ENCODE data around the gene FBXO46. TPM values are rescaled to one million over a fixed set of nuclear protein-coding genes. Genes with fewer than 3 reads are reported as not detected.

The FBXO46 gene
- total and polyA plus RNA-seq, 2 of the 13 experiments (the other 11 are each of a cell fraction or from before 2014, with no cell fraction given), result 6.2 to 6.4 TPM

- TF ChIP-seq AHDC1 (CRISPR knock-in tag; IDR thresholded peaks at IDR 0.05; ENCODE audit: borderline replicate concordance) (no peak), SAFB2 (CRISPR knock-in tag; IDR thresholded peaks at IDR 0.05; ENCODE audit: borderline replicate concordance, low read depth) (no peak), HBP1 (CRISPR knock-in tag; IDR thresholded peaks at IDR 0.05; ENCODE audit: low read depth) (peak; percentile 30; the same call in 1 of the 2 replicates), JUN (CRISPR knock-in tag; IDR thresholded peaks at IDR 0.05) (no peak), KIAA2018 (CRISPR knock-in tag; IDR thresholded peaks at IDR 0.05; ENCODE audit: borderline replicate concordance) (no peak), ZFP82 (CRISPR knock-in tag; IDR thresholded peaks at IDR 0.05; ENCODE audit: borderline replicate concordance) (no peak), MAFG (CRISPR knock-in tag; IDR thresholded peaks at IDR 0.05) (no peak)
- TF ChIP-seq, protein P1, sequence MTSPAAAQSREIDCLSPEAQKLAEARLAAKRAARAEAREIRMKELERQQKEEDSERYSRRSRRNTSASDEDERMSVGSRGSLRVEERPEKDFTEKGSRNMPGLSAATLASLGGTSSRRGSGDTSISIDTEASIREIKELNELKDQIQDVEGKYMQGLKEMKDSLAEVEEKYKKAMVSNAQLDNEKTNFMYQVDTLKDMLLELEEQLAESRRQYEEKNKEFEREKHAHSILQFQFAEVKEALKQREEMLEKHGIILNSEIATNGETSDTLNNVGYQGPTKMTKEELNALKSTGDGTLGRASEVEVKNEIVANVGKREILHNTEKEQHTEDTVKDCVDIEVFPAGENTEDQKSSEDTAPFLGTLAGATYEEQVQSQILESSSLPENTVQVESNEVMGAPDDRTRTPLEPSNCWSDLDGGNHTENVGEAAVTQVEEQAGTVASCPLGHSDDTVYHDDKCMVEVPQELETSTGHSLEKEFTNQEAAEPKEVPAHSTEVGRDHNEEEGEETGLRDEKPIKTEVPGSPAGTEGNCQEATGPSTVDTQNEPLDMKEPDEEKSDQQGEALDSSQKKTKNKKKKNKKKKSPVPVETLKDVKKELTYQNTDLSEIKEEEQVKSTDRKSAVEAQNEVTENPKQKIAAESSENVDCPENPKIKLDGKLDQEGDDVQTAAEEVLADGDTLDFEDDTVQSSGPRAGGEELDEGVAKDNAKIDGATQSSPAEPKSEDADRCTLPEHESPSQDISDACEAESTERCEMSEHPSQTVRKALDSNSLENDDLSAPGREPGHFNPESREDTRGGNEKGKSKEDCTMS (CRISPR knock-in tag; conservative IDR thresholded peaks at IDR 0.05), result no peak
Observed at GRCh38 chr19:45768984-45769782, 38.5 kb upstream of the FBXO46 start, which contains the start of gene SIX5 (continued).
